ENCODE measurements around the gene TREH.
"Not testable (repeated sequence)": the region's sequence is repeated elsewhere in the genome, so short reads cannot be mapped to it uniquely, and the experiment has no call there.

Gene TREH

GRCh38 chr11:118696673-118697226, 17.3 kb upstream of the TREH start:
- DNase-seq = no peak

- no peak for DNase-seq
Observed at GRCh38 chr11:118694771-118695170, 15.3 kb upstream of the TREH start.

DNA sequence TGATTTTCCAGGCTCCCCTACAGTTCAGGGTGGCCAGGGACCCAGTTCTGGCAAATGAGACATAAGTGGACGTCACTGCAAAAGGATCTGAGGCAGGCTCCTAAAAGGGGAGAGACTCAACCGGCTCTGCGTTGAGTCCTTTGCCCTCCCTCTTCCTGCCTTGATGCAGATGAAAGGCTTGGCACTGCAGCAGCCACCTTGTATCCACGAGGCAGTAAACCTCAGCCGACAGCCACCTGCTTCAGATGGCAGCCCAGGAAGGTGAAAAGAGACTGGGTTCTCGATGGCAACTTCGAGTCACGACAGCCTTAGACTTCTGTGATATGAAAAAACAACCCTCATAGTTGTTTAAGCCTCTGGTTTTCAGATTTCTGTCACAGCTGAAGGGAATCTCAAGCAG, 14.7 kb upstream of the TREH start:
- DNase-seq = no peak

DNA sequence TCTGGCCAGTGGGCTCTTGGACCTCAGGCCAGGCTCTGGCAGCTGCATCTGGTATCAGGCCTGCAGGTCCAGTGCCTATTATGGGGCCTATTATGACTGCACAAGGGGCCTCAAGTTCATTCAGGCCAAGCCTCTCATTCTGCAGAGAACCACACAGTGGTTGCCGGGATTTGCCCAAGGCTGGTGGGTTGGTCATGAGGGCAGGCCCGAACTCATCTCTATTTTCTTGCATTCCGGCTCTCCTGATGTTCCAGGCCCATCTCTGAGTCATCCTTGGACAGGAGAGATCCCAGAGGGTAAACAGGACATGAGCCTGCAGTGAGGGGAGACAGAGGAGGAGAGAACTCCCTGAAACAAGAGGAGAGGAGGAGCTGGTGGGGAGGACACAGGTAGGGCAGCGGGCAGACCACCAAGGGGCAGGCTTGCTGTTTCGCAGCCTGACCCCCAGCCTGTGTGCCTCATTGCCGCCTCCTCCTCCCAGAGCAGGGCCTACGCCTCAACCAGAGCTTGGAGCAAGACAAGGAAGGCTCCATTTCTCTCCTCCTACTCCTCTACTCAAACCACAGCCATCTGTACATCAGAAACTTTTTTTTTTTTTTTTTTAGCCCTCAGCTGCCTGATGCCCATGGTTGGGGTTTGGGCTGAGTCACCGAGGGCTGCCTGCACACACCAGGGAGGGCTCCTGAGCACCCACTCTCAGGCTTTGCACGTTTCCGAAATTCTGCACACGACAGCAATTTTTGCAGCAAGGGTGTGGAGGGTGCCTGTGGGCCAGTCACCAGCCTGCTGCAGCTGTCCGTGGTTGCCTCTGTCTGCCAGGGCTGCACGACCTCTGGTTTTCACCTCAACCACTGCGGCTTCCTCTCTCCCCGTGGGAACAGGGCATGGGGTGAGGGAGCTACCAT, 12.7 kb upstream of the TREH start:
- DNase-seq = peak; percentile 71

- no peak for DNase-seq
Observed at GRCh38 chr11:118690553-118691304, 11.3 kb upstream of the TREH start.

DNA sequence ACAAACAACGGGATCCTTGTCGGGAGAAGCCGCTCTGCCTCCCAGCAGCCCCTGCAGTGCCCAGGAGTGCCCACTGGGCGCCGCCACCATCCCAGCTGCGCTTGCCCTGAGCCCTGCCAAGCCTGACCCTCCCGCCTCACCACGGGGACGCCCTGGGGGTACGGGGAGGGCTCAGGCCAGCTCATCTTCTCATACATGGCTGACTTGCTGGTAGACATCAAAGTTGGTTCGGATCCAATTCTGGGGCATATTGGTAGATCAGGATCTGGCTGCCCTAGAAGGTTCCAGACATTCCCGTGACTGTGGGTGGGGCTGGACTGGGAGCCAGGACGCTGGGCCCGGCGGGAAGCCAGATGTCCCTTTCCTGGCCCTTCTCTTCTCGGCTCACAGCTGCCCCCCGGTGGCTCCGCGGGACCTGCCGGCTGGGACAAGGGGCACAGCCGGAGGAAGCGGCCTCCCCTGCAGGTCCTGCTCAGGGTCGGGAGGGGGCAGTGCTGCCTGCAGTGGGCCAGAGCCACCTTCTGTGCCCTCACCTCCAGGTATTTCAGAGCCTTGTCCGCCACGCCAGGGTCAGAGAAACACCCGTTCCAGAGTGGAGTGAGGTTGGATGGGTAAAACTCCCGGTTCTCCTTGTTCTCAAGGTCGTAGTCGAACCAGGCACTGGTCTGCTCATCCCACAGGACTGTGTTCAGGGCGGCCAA, 10.6 kb upstream of the TREH start:
- peak; percentile 83 for DNase-seq

GRCh38 chr11:118689503-118689851, 10.0 kb upstream of the TREH start:
- DNase-seq = no peak

GRCh38 chr11:118688851-118689502, 9.5 kb upstream of the TREH start:
- no peak for DNase-seq

DNA sequence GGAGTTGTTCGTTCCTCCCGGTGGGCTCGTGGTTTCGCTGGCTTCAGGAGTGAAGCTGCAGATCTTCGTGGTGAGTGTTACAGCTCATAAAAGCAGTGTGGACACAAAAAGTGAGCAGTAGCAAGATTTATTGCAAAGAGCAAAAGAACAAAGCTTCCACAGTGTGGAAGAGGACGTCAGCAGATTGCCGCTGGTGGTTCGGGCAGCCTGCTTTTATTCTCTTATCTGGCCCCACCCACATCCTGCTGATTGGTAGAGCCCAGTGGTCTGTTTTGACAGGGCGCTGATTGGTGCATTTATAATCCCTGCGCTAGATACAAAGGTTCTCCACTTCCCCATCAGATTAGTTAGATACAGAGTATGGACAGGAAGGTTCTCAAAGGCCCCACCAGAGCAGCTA, 8.9 kb upstream of the TREH start:
- not testable (repeated sequence) for DNase-seq

- DNase-seq = no peak
Observed at GRCh38 chr11:118687906-118688305, 8.5 kb upstream of the TREH start.

DNA sequence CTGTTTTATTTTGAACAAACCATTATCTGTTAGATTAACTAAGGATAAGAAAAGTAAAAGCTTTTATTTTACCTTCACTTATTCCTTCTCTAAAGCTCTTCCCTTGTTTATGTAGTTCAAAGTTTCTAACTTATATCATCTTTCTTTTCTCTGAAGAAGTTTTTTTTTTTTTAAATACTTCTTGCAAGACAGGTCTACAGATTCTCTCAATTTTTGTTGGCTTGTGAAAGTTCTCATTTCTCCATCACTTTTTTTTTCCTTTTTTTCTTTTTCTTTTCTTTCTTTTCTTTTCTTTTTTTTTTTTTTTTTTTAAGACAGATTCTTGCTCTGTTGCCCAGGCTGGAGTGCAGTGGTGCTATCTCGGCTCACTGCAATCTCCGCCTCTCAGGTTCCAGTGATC, 4.7 kb upstream of the TREH start:
- no peak for DNase-seq

GRCh38 chr11:118682939-118683338, 3.5 kb upstream of the TREH start:
- not testable (repeated sequence) for DNase-seq

GRCh38 chr11:118682372-118682771, 2.9 kb upstream of the TREH start:
- no peak for DNase-seq

DNA sequence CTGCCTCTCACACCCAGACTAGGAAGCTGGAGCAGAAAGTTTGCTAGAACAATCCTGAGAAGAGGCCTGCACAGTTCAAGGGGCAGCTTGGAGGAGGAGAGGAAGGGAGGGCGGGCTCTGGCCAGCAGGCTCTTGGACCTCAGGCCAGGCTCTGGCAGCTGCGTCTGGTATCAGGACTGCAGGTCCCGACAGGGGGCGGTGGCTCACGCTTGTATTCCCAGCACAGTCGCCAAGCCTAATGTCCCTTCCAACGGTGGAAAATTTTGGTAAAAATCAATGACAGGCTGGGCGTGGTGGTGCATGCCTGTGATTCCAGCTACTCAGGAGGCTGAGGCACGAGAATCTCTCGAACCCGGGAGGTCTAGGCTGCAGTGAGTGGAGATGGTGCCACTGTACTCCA, 542 bp downstream of the TREH start:
- not testable (repeated sequence) for DNase-seq

DNA sequence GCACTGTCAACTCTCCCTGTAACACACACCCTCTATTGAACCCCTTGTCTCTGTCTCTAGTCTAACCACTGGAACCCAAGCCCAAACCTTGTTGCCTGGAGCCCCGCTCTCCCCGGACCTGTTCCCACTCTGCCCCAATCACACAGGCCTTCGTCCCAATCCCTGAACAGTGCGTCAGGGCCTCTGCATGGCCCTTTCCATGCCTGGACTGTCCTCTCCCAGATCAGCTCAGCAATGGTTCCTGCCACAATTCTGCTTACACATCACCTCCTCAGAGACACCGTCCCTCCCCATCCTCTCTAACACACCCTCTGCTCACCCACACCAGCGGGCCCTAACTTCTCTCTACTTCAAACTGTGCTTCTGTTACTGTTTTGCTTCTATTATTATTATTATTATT, 1.5 kb downstream of the TREH start:
- no peak for DNase-seq

GRCh38 chr11:118674082-118674435, 5.4 kb downstream of the TREH start:
- DNase-seq = no peak

DNA sequence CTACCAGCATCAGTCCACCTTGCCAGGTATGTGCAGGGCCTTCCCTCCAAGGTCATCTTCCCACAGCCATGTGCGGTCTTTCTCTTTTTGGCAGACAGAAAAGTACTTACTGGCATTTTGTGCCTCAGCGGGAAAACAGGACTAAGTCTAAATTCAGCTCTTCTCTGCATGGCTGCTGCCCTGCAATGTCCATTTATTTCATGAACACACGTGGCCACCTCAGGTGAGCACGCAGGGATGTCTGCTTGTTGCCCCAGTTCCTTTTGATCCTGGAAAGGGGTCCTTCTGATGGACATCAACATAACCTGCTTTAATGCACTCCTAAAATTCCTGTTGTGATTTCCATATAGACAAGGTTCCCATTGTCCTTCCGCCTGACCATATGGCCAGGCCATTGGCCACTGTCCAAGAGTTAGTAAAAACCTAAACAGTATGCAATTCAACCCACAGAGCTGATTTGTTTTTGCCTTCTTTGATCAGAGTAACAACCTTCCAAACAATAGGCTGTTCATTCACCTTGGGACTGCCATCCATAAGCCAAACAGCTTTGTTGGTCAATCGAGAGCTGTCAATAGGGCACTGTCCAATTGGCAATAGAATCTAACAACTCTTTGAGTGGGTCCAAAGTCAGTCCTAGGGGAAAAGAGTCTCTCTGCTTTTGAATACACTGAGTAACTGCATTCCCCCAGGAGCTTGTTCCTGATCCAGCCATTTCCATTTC, 5.9 kb downstream of the TREH start:
- DNase-seq = no peak

- DNase-seq = no peak
Observed at GRCh38 chr11:118672846-118673245, 6.6 kb downstream of the TREH start.

DNA sequence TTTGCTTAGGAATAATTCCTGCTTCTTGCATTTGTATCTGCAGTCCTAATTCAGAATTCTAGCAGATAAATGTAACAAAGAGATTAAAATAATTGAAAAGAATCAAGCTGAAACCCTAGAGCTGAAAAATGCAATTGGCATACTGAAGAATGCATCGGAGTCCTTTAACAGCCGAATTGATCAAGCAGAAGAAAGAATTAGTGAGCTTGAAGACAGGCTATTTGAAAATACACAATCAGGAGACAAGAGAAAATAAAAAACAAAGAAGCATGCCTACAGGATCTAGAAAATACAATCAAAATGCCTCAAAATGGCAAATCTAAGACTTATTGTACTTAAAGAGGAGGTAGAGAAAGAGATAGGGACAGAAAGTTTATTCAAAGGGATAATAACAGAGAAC, 8.2 kb downstream of the TREH start:
- no peak for DNase-seq

- DNase-seq = no peak
Observed at GRCh38 chr11:118670063-118670462, 9.4 kb downstream of the TREH start.

GRCh38 chr11:118666371-118666770, 13.1 kb downstream of the TREH start:
- no peak for DNase-seq

- no peak for DNase-seq
Observed at GRCh38 chr11:118663902-118664301, 15.5 kb downstream of the TREH start.

Measured in stimulated activated CD4-positive, alpha-beta T cell treated with anti-CD3 and anti-CD28 coated beads, Interleukin-4, amount 100 ng/mL, for 24 hours (primary cell).